HepG2 (cell line): Measurements from ENCODE around the gene SYNJ2. TPM values are rescaled to one million over a fixed set of nuclear protein-coding genes. Genes with fewer than 3 reads are reported as not detected.

ENCODE experiments used
- ATF5 ChIP-seq: sonication (generic); formaldehyde crosslinking; IDR thresholded peaks from 2 replicates; pipeline ENCODE4 v1.4.0; 2020; ENCODE audit warnings: mild to moderate bottlenecking, low read depth, missing genetic modification reagents
- GATA4 ChIP-seq: sonication (generic); IDR thresholded peaks from 2 replicates; pipeline ENCODE4 v1.6.1; 2016; ENCODE audit warnings: antibody characterized with exemption, low read depth, borderline replicate concordance
- LRRFIP1 ChIP-seq: sonication (generic); formaldehyde crosslinking; conservative IDR thresholded peaks from 2 replicates; pipeline ENCODE4 v1.4.0; 2020; ENCODE audit warnings: missing genetic modification reagents
- PHF20 ChIP-seq: sonication (generic); formaldehyde crosslinking; IDR thresholded peaks from 2 replicates; pipeline ENCODE4 v1.5.0; 2020; ENCODE audit warnings: mild to moderate bottlenecking, missing genetic modification reagents
- PRMT3 ChIP-seq: sonication (generic); formaldehyde crosslinking; IDR thresholded peaks from 2 replicates; pipeline ENCODE4 v1.8.1; 2022; ENCODE audit warnings: low read depth, mild to moderate bottlenecking, moderate library complexity, missing genetic modification reagents, borderline replicate concordance
- SRF ChIP-seq: IDR thresholded peaks from 2 replicates; pipeline ENCODE4 v1.6.1; 2011; ENCODE audit warnings: mild to moderate bottlenecking, low read depth, low read length, moderate library complexity
- ZEB1 ChIP-seq: IDR thresholded peaks from 2 replicates; pipeline ENCODE4 v1.6.1; 2012; ENCODE audit warnings: mild to moderate bottlenecking, low read depth, inconsistent platforms; ENCODE audit not compliant: insufficient replicate concordance
- ZNF256 ChIP-seq: sonication (generic); formaldehyde crosslinking; conservative IDR thresholded peaks from 2 replicates; pipeline ENCODE4 v1.4.0; 2020; ENCODE audit warnings: missing genetic modification reagents
- ZNF574 ChIP-seq: sonication (generic); formaldehyde crosslinking; IDR thresholded peaks from 2 replicates; pipeline ENCODE4 v1.4.0; 2020; ENCODE audit warnings: missing genetic modification reagents
- ZNF878 ChIP-seq: sonication (generic); formaldehyde crosslinking; IDR thresholded peaks from 2 replicates; pipeline ENCODE4 v1.8.1; 2023; ENCODE audit warnings: mild to moderate bottlenecking, missing genetic modification reagents, moderate library complexity
- ZSCAN21 ChIP-seq: sonication (generic); formaldehyde crosslinking; IDR thresholded peaks from 2 replicates; pipeline ENCODE4 v1.8.0; 2022; ENCODE audit warnings: mild to moderate bottlenecking, missing genetic modification reagents, moderate library complexity, borderline replicate concordance
- polyA plus RNA-seq, 8 experiments: library from polyadenylated mRNA; depleted of rRNA in 3 of 8; stranded (reverse) in 7 of 8; unstranded in 1 of 8; fragments of >200 nt; fragmentation: Illumina TruSeq in 4 of 8; extraction: Trizol in 4 of 8; gene quantifications; 2 replicates each; pipeline versions ENCODE4 v1.2.1 to v1.2.3, GENCODE V29; 2011 to 2016; ENCODE audit warnings: low read depth in 4 of 8, missing spikeins in 1 of 8, mixed read lengths in 1 of 8; ENCODE audit not compliant: insufficient read depth in 1 of 8
- total RNA-seq, 5 experiments: library from RNA; depleted of rRNA; stranded (reverse); fragments of >200 nt; fragmentation: Illumina TruSeq; extraction: Trizol; gene quantifications; 2 replicates each; pipeline ENCODE4 v1.2.3, GENCODE V29; 2016; ENCODE audit warnings: low read depth in 1 of 5
- TF ChIP-seq, protein P1 (sequence below), 2 experiments: sonication (generic) in 1 of 2; formaldehyde crosslinking in 1 of 2; IDR thresholded peaks; 2 replicates each; pipeline versions ENCODE4 v1.4.0 to v1.6.1; 2016 to 2020; ENCODE audit warnings: borderline replicate concordance in 1 of 2, low read depth in 1 of 2, mild to moderate bottlenecking in 1 of 2, missing genetic modification reagents in 1 of 2
- TF ChIP-seq, protein P2 (sequence below): sonication (generic); formaldehyde crosslinking; IDR thresholded peaks from 2 replicates; pipeline ENCODE4 v1.4.0; 2020; ENCODE audit warnings: missing genetic modification reagents

SYNJ2 gene
- total and polyA plus RNA-seq, 2 of the 13 experiments (the other 11 are each of a cell fraction or from before 2014, with no cell fraction given): 39.1 to 57.6 TPM

DNA sequence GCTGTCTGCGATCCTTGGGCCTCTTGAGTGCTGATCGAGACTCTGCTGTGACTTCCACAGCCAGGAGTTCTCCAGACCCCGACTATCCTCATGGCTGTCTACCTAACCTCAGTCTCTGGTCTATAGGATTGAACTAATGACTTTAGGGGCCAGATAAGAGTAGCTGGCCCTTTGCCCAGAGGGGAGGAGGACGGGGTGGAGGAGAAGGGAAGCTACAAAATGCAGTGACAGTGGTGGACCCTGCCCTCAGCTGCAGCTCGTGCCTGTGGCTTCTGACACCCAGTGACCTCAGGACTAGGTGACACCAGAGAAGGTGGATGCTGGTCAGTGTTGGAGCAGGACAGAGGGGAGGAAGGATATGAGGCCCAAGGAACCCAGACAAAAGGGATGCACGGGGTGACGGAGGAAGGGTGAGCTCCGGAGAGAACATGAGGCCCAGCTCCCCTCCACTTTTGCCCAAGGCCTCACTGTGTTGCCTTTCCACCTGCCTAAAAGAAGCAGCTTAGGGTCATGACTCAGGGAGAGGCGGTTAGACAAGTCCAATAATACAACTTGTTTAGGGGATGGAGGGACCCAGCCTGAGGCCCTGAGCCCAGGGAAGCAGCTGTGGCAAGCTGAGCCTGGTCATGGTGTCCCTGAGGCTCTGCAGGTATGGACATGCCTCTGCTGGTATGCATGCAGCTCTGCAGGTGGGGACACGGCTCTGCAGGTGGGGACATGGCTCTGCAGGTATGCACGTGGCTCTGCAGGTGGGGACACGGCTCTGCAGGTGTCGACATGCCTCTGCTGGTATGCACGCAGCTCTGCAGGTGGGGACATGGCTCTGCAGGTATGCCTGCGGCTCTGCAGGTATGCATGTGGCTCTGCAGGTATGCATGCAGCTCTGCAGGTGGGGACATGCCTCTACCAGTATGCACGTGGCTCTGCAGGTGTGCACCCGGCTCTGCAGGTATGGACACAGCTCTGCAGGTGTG, 67.7 kb downstream of the SYNJ2 start (continued):
- no peak for TF ChIP-seq LRRFIP1 (CRISPR knock-in tag)
- TF ChIP-seq, protein P1, sequence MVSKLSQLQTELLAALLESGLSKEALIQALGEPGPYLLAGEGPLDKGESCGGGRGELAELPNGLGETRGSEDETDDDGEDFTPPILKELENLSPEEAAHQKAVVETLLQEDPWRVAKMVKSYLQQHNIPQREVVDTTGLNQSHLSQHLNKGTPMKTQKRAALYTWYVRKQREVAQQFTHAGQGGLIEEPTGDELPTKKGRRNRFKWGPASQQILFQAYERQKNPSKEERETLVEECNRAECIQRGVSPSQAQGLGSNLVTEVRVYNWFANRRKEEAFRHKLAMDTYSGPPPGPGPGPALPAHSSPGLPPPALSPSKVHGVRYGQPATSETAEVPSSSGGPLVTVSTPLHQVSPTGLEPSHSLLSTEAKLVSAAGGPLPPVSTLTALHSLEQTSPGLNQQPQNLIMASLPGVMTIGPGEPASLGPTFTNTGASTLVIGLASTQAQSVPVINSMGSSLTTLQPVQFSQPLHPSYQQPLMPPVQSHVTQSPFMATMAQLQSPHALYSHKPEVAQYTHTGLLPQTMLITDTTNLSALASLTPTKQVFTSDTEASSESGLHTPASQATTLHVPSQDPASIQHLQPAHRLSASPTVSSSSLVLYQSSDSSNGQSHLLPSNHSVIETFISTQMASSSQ (IDR thresholded peaks at IDR 0.05; ENCODE audit: low read depth): no peak
- TF ChIP-seq, protein P1 (CRISPR knock-in tag; IDR thresholded peaks at IDR 0.05; ENCODE audit: borderline replicate concordance): peak; percentile 53
- TF ChIP-seq ZNF256 (CRISPR knock-in tag): no peak
- TF ChIP-seq PHF20 (CRISPR knock-in tag): no peak
- peak; percentile 55; the same call in 1 of the 2 replicates for TF ChIP-seq ZSCAN21 (CRISPR knock-in tag)
- no peak for TF ChIP-seq PRMT3 (CRISPR knock-in tag)
- TF ChIP-seq ATF5 (CRISPR knock-in tag): no peak; the same call in 1 of the 2 replicates
- TF ChIP-seq ZEB1: peak; percentile 41
- TF ChIP-seq, protein P2, sequence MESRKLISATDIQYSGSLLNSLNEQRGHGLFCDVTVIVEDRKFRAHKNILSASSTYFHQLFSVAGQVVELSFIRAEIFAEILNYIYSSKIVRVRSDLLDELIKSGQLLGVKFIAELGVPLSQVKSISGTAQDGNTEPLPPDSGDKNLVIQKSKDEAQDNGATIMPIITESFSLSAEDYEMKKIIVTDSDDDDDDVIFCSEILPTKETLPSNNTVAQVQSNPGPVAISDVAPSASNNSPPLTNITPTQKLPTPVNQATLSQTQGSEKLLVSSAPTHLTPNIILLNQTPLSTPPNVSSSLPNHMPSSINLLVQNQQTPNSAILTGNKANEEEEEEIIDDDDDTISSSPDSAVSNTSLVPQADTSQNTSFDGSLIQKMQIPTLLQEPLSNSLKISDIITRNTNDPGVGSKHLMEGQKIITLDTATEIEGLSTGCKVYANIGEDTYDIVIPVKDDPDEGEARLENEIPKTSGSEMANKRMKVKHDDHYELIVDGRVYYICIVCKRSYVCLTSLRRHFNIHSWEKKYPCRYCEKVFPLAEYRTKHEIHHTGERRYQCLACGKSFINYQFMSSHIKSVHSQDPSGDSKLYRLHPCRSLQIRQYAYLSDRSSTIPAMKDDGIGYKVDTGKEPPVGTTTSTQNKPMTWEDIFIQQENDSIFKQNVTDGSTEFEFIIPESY: no peak
- TF ChIP-seq SRF: no peak
- TF ChIP-seq GATA4: no peak
- TF ChIP-seq ZNF878: no peak
- TF ChIP-seq ZNF574 (CRISPR knock-in tag): peak; percentile 59; the same call in 1 of the 2 replicates
